HFFc6 (cell line): ENCODE measurements around the gene TSNAXIP1. TPM values are rescaled to one million over a fixed set of nuclear protein-coding genes. Genes with fewer than 3 reads are reported as not detected.

Source experiments
- DNase-seq: peaks from one replicate; pipeline ENCODE4 v3.0.0-alpha.2; 2018
- H3K27ac Mint-ChIP-seq: 2 replicates; pipeline ENCODE4 v1.8.0; 2020; ENCODE audit warnings: mild to moderate bottlenecking, mixed read lengths
- H3K27me3 Mint-ChIP-seq: 2 replicates; pipeline ENCODE4 v1.8.0; 2021; ENCODE audit warnings: mild to moderate bottlenecking, moderate library complexity, mixed read lengths; ENCODE audit not compliant: insufficient read depth
- H3K36me3 Mint-ChIP-seq: 2 replicates; pipeline ENCODE4 v1.8.0; 2021; ENCODE audit warnings: low read depth, mixed read lengths
- H3K4me1 Mint-ChIP-seq: 2 replicates; pipeline ENCODE4 v1.8.0; 2020; ENCODE audit warnings: low read depth, mixed read lengths
- H3K4me3 Mint-ChIP-seq: 2 replicates; pipeline ENCODE4 v1.8.0; 2020; ENCODE audit warnings: mild to moderate bottlenecking, moderate library complexity, mixed read lengths
- H3K9me3 Mint-ChIP-seq: 2 replicates; pipeline ENCODE4 v1.8.0; 2020; ENCODE audit warnings: mild to moderate bottlenecking, mixed read lengths
- CTCF ChIP-seq: fragments of 200-600 bp; sonication (generic); IDR thresholded peaks from 2 replicates; pipeline ENCODE4 v1.5.0; 2021; ENCODE audit warnings: antibody characterized with exemption, mild to moderate bottlenecking
- total RNA-seq, 6 experiments: library from RNA; stranded (reverse); fragmentation: NEBNext Ultra II Directional; extraction: Animal tissue kit (Norgen Biotek cat#: 25700); gene quantifications; 2 replicates in 1 of 6; 3 replicates in 5 of 6; pipeline ENCODE4 v1.2.3, GENCODE V29; 2021

Gene TSNAXIP1
- total RNA-seq, 6 experiments from 2014 or later = 0.23 to 1.3 (median 0.79) TPM

GRCh38 chr16:67856927-67857546 is 50.3 kb downstream of the TSNAXIP1 start:
- H3K4me3 Mint-ChIP-seq = no peak overlapping the region; the same call in 1 of the 2 replicates
- H3K4me1 Mint-ChIP-seq = peaks cover 55% of the 10 kb centered on the region
- no peak for DNase-seq
- peak overlapping the region; percentile 100 for H3K27ac Mint-ChIP-seq
- H3K27me3 Mint-ChIP-seq = peaks cover 2% of the 10 kb centered on the region; the same call in 1 of the 2 replicates
- TF ChIP-seq CTCF = no peak
- H3K36me3 Mint-ChIP-seq = peaks cover 4% of the 10 kb centered on the region; the same call in 1 of the 2 replicates
- H3K9me3 Mint-ChIP-seq = no peaks in the 10 kb centered on the region

- Mint-ChIP-seq H3K36me3 (peaks cover 4% of the 10 kb centered on the region; the same call in 1 of the 2 replicates), H3K27me3 (peaks cover 2% of the 10 kb centered on the region; the same call in 1 of the 2 replicates), H3K9me3 (no peaks in the 10 kb centered on the region), H3K4me3 (peak overlapping the region; percentile 6; the same call in 1 of the 2 replicates), H3K4me1 (peaks cover 62% of the 10 kb centered on the region), H3K27ac (peak overlapping the region; percentile 100)
- DNase-seq = peak; percentile 98
- TF ChIP-seq CTCF = no peak
Observed at GRCh38 chr16:67857547-67858233, 51.0 kb downstream of the TSNAXIP1 start.

GRCh38 chr16:67858500-67858899 is 51.8 kb downstream of the TSNAXIP1 start:
- H3K4me1 Mint-ChIP-seq = peaks cover 70% of the 10 kb centered on the region
- H3K27ac Mint-ChIP-seq = peak overlapping the region; percentile 100
- peak overlapping the region; percentile 25 for H3K4me3 Mint-ChIP-seq
- no peak for DNase-seq
- peaks cover 4% of the 10 kb centered on the region; the same call in 1 of the 2 replicates for H3K36me3 Mint-ChIP-seq
- no peaks in the 10 kb centered on the region for H3K9me3 Mint-ChIP-seq
- H3K27me3 Mint-ChIP-seq = peaks cover 2% of the 10 kb centered on the region; the same call in 1 of the 2 replicates
- no peak for TF ChIP-seq CTCF

- DNase-seq = peak; percentile 63
- H3K9me3 Mint-ChIP-seq = no peaks in the 10 kb centered on the region
- H3K27me3 Mint-ChIP-seq = peaks cover 2% of the 10 kb centered on the region; the same call in 1 of the 2 replicates
- peaks cover 63% of the 10 kb centered on the region for H3K4me1 Mint-ChIP-seq
- no peak for TF ChIP-seq CTCF
- peak overlapping the region; percentile 38; the same call in 1 of the 2 replicates for H3K4me3 Mint-ChIP-seq
- peaks cover 15% of the 10 kb centered on the region for H3K36me3 Mint-ChIP-seq
- H3K27ac Mint-ChIP-seq = peak overlapping the region; percentile 100
Observed at GRCh38 chr16:67860589-67861398, 54.1 kb downstream of the TSNAXIP1 start.

GRCh38 chr16:67861877-67862276 is 55.2 kb downstream of the TSNAXIP1 start:
- H3K4me1 Mint-ChIP-seq = peaks cover 60% of the 10 kb centered on the region
- no peak for TF ChIP-seq CTCF

More at GRCh38 chr16:67861877-67862276, 55.2 kb downstream of the TSNAXIP1 start:
- H3K27me3 Mint-ChIP-seq = peaks cover 2% of the 10 kb centered on the region; the same call in 1 of the 2 replicates
- peaks cover 15% of the 10 kb centered on the region for H3K36me3 Mint-ChIP-seq
- no peaks in the 10 kb centered on the region for H3K9me3 Mint-ChIP-seq
- H3K27ac Mint-ChIP-seq = peak overlapping the region; percentile 100
- no peak overlapping the region for H3K4me3 Mint-ChIP-seq
- no peak for DNase-seq
